Suppressor macrophage (primary cell): ENCODE data around the gene CREB3L2.
"Not testable (repeated sequence)": the region's sequence is repeated elsewhere in the genome, so short reads cannot be mapped to it uniquely, and the experiment has no call there.

Experiments used
- DNase-seq, 4 experiments: peaks; one replicate each; pipeline ENCODE4 v3.0.0-alpha.2; 2020 to 2022

Gene CREB3L2

GRCh38 chr7:137987563-137987962, 14.3 kb downstream of the CREB3L2 start:
- DNase-seq: no peak

GRCh38 chr7:137987018-137987349, 14.9 kb downstream of the CREB3L2 start:
- DNase-seq: no peak

GRCh38 chr7:137986252-137987017, 15.5 kb downstream of the CREB3L2 start:
- no peak for DNase-seq

- DNase-seq: no peak
Observed at GRCh38 chr7:137985897-137986251, 16.0 kb downstream of the CREB3L2 start.

- no peak for DNase-seq
Observed at GRCh38 chr7:137985253-137985896, 16.5 kb downstream of the CREB3L2 start.

GRCh38 chr7:137984181-137985041, 17.5 kb downstream of the CREB3L2 start:
- no peak for DNase-seq

- no peak for DNase-seq
Observed at GRCh38 chr7:137983323-137984008, 18.4 kb downstream of the CREB3L2 start.

- DNase-seq: not testable (repeated sequence)
Observed at GRCh38 chr7:137982394-137982793, 19.5 kb downstream of the CREB3L2 start.

- DNase-seq: no peak
Observed at GRCh38 chr7:137981668-137982067, 20.2 kb downstream of the CREB3L2 start.

GRCh38 chr7:137981175-137981574, 20.7 kb downstream of the CREB3L2 start:
- no peak for DNase-seq

GRCh38 chr7:137980308-137980707, 21.6 kb downstream of the CREB3L2 start:
- no peak for DNase-seq

GRCh38 chr7:137978464-137979237, 23.2 kb downstream of the CREB3L2 start:
- peak; percentile 47 to 70 (median 54) for DNase-seq

GRCh38 chr7:137977173-137977572, 24.7 kb downstream of the CREB3L2 start:
- no peak for DNase-seq

- DNase-seq: no peak
Observed at GRCh38 chr7:137976696-137977095, 25.2 kb downstream of the CREB3L2 start.

- DNase-seq: no peak
Observed at GRCh38 chr7:137976232-137976631, 25.7 kb downstream of the CREB3L2 start.

GRCh38 chr7:137975768-137976167, 26.1 kb downstream of the CREB3L2 start:
- no peak for DNase-seq

- no peak for DNase-seq
Observed at GRCh38 chr7:137975221-137975620, 26.7 kb downstream of the CREB3L2 start.

GRCh38 chr7:137974766-137975165, 27.1 kb downstream of the CREB3L2 start:
- DNase-seq: no peak

GRCh38 chr7:137970253-137970975, 31.5 kb downstream of the CREB3L2 start:
- peak in 2 of 4 experiments; percentile 38 to 50 for DNase-seq

- DNase-seq: no peak
Observed at GRCh38 chr7:137969828-137970227, 32.1 kb downstream of the CREB3L2 start.

- no peak for DNase-seq
Observed at GRCh38 chr7:137968890-137969289, 33.0 kb downstream of the CREB3L2 start.
